ENCODE results near the gene LRRK2. TPM values are rescaled to one million over a fixed set of nuclear protein-coding genes. Genes with fewer than 3 reads are reported as not detected.

The LRRK2 gene
- total RNA-seq, 1 experiment from 2014 or later = 0.73 TPM

DNA sequence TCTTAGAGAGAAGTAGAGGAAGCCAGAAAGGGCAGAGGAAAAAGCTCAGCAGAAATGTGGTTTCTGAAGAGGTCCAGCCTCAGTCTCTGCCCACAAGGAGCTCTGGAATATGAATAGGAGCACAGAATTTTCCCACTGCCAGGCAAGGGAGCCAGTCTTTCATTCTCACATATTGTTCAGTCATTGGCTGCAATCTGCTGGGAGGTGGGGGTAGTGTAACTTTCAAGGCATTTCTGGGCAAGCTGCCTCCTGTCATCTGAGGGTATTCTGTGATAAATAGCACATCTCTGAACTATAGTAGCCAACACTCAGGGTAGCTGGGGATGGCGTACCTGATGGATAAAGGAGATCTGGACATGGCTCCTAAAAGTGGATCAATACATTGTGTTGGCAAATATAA lies 127.2 kb downstream of the LRRK2 start:
- CTCF ChIA-PET = no interaction called here
- no peak for DNase-seq
- Mint-ChIP-seq H3K27me3 (ENCODE audit: unreplicated experiment) (no peaks in the 10 kb centered on the region), H3K36me3 (ENCODE audit: insufficient read depth, unreplicated experiment) (no peaks in the 10 kb centered on the region), H3K27ac (ENCODE audit: unreplicated experiment) (no peak overlapping the region), H3K4me1 (ENCODE audit: low read depth, unreplicated experiment) (no peaks in the 10 kb centered on the region), H3K4me3 (ENCODE audit: low read depth, unreplicated experiment) (no peak overlapping the region), H3K9me3 (ENCODE audit: low read depth, unreplicated experiment) (no peaks in the 10 kb centered on the region)
- TF ChIP-seq, protein P1, sequence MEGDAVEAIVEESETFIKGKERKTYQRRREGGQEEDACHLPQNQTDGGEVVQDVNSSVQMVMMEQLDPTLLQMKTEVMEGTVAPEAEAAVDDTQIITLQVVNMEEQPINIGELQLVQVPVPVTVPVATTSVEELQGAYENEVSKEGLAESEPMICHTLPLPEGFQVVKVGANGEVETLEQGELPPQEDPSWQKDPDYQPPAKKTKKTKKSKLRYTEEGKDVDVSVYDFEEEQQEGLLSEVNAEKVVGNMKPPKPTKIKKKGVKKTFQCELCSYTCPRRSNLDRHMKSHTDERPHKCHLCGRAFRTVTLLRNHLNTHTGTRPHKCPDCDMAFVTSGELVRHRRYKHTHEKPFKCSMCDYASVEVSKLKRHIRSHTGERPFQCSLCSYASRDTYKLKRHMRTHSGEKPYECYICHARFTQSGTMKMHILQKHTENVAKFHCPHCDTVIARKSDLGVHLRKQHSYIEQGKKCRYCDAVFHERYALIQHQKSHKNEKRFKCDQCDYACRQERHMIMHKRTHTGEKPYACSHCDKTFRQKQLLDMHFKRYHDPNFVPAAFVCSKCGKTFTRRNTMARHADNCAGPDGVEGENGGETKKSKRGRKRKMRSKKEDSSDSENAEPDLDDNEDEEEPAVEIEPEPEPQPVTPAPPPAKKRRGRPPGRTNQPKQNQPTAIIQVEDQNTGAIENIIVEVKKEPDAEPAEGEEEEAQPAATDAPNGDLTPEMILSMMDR (IDR thresholded peaks at IDR 0.05; ENCODE audit: unreplicated experiment) = no peak
- intact Hi-C loops (cut with micrococcal nuclease; ENCODE audit: unreplicated experiment) = no loop called here
- no TSS peak for BruUV-seq (replicated peaks)

DNA sequence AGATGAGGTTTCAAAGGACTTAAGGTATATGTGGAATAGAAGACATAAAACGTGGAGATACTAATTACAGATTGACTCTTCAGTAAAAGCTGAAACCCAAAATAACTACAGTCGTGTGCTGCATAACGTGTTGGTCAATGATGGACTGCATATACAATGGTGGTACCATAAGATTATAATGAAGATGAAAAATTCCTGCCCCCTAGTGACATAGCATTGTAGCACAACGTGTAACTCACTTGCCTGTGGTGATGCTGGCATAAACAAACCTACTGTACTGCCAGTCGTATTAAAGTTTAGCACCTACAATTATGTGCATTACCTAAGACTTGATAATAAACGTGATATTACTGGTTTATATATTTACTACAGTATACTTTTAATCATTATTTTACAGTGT lies 150.3 kb downstream of the LRRK2 start:
- Mint-ChIP-seq H3K4me3 (ENCODE audit: low read depth, unreplicated experiment) (no peak overlapping the region), H3K4me1 (ENCODE audit: low read depth, unreplicated experiment) (no peaks in the 10 kb centered on the region), H3K27me3 (ENCODE audit: unreplicated experiment) (no peaks in the 10 kb centered on the region), H3K36me3 (ENCODE audit: insufficient read depth, unreplicated experiment) (no peaks in the 10 kb centered on the region), H3K27ac (ENCODE audit: unreplicated experiment) (no peak overlapping the region), H3K9me3 (ENCODE audit: low read depth, unreplicated experiment) (no peaks in the 10 kb centered on the region)
- no peak for DNase-seq
- CTCF ChIA-PET = no interaction called here
- BruUV-seq (replicated peaks) = no TSS peak
- intact Hi-C loops (cut with micrococcal nuclease; ENCODE audit: unreplicated experiment) = no loop called here
- TF ChIP-seq, protein P1 (IDR thresholded peaks at IDR 0.05; ENCODE audit: unreplicated experiment) = no peak

DNA sequence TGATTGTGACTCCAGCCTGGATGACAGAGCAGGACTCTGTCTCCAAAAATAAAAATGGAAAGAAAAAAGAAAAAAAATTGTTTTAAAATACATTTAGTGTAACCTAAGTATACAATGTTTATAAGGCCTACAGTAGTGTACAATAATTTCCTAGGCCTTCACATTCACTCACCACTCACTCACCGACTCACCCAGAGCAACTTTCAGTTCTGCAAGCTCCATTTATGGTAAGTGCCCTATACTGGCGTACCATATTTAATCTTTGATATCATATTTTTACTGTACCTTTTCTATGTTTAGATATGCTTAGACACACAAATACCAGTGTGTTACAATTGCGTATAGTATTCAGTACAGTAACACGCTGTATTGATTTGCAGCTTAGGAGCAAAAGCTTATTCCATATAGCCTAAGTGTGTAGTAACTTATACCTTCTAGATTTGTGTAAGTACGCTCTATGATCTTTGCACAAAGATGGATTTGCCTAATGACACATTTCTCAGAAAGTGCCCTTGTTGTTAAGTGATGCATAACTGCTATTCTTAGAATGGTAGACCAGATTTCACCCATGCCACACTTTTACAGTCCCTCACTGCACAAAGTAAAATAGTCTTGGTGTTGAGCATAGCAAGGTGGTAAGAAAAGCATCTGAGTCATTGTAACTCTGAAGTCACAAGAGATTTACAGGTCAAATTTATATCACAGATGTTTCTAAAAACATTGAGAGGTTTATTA lies 151.9 kb downstream of the LRRK2 start:
- intact Hi-C loops (cut with micrococcal nuclease; ENCODE audit: unreplicated experiment) = no loop called here
- H3K27ac Mint-ChIP-seq (ENCODE audit: unreplicated experiment) = no peak overlapping the region
- CTCF ChIA-PET = no interaction called here

GRCh38 chr12:40378691-40379090 lies 153.9 kb downstream of the LRRK2 start:
- CTCF ChIA-PET = no interaction called here

More for the DNA sequence above, 151.9 kb downstream of the LRRK2 start:
- BruUV-seq (replicated peaks) = no TSS peak
- TF ChIP-seq, protein P1 (IDR thresholded peaks at IDR 0.05; ENCODE audit: unreplicated experiment) = no peak
- Mint-ChIP-seq H3K27me3 (ENCODE audit: unreplicated experiment) (no peaks in the 10 kb centered on the region), H3K9me3 (ENCODE audit: low read depth, unreplicated experiment) (no peaks in the 10 kb centered on the region), H3K36me3 (ENCODE audit: insufficient read depth, unreplicated experiment) (no peaks in the 10 kb centered on the region), H3K4me1 (ENCODE audit: low read depth, unreplicated experiment) (no peaks in the 10 kb centered on the region), H3K4me3 (ENCODE audit: low read depth, unreplicated experiment) (no peak overlapping the region)
- no peak for DNase-seq

More at GRCh38 chr12:40378691-40379090, 153.9 kb downstream of the LRRK2 start:
- H3K36me3 Mint-ChIP-seq (ENCODE audit: insufficient read depth, unreplicated experiment) = no peaks in the 10 kb centered on the region
- no peaks in the 10 kb centered on the region for H3K9me3 Mint-ChIP-seq (ENCODE audit: low read depth, unreplicated experiment)
- intact Hi-C loops (cut with micrococcal nuclease; ENCODE audit: unreplicated experiment) = no loop called here
- no peak overlapping the region for H3K27ac Mint-ChIP-seq (ENCODE audit: unreplicated experiment)
- no peak overlapping the region for H3K4me3 Mint-ChIP-seq (ENCODE audit: low read depth, unreplicated experiment)
- TF ChIP-seq, protein P1 (IDR thresholded peaks at IDR 0.05; ENCODE audit: unreplicated experiment) = no peak
- H3K4me1 Mint-ChIP-seq (ENCODE audit: low read depth, unreplicated experiment) = no peaks in the 10 kb centered on the region
- no TSS peak for BruUV-seq (replicated peaks)
- no peak for DNase-seq
- no peaks in the 10 kb centered on the region for H3K27me3 Mint-ChIP-seq (ENCODE audit: unreplicated experiment)

Measured in Calu3 (cell line).